ENCODE data around the gene RSPH1. TPM values are rescaled to one million over a fixed set of nuclear protein-coding genes. Genes with fewer than 3 reads are reported as not detected.

The RSPH1 gene
- total RNA-seq, 6 experiments from 2014 or later: 0.18 to 0.55 (median 0.22) TPM; not detected in 1

DNA sequence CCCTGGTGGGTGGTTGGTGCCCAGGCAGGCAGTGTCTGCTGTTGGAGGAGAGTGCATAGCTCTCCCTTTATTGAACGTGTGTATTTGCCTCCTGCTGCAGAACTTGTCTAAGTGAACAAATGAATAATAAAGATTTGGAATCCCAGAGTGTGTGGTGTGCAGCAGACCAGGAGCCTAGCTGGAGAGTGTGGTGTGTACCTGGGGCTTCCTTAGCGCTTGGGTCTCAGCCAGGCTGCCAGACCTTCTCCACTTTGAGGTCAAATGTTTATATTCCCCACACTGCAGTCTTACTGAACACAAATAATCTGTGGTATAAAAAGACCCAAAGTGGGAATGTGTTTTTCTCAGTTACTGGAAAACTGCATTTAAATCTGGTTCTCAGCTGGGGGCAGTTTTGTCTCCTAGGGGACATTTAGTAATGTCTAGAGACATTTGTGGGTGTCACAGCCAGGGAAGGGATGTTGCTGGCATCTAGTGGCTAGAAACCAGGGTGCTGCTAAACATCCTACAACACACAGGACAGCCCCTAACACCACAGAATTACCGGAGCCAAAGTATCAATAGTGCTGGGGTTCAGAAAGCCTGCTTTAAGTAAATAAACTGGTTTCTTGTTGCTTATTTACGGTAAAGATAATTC, 41.2 kb upstream of the RSPH1 start:
- ATAC-seq (peak in 1 of 4 donors; percentile 9), DNase-seq (no peak)
- 33% methylated on average over 4 of the region's 4 CpGs for WGBS (ENCODE audit: insufficient coverage, low coverage, low lambda C conversion rate, missing lambda C conversion rate)
- intact Hi-C loops (cut with DNase I): no loop called here
- Histone ChIP-seq H3K27ac (peak overlapping the region in 1 of 3 donors; percentile 91), H3K4me3 (no peak overlapping the region), H3K9me3 (no peaks in the 10 kb centered on the region), H3K4me1 (peaks cover 0 to 46% (median 11%) of the 10 kb centered on the region in 4 donors), H3K27me3 (no peaks in the 10 kb centered on the region), H3K36me3 (no peaks in the 10 kb centered on the region)
- TF ChIP-seq POLR2A (IDR thresholded peaks at IDR 0.05): no peak
- TF ChIP-seq, protein P1, sequence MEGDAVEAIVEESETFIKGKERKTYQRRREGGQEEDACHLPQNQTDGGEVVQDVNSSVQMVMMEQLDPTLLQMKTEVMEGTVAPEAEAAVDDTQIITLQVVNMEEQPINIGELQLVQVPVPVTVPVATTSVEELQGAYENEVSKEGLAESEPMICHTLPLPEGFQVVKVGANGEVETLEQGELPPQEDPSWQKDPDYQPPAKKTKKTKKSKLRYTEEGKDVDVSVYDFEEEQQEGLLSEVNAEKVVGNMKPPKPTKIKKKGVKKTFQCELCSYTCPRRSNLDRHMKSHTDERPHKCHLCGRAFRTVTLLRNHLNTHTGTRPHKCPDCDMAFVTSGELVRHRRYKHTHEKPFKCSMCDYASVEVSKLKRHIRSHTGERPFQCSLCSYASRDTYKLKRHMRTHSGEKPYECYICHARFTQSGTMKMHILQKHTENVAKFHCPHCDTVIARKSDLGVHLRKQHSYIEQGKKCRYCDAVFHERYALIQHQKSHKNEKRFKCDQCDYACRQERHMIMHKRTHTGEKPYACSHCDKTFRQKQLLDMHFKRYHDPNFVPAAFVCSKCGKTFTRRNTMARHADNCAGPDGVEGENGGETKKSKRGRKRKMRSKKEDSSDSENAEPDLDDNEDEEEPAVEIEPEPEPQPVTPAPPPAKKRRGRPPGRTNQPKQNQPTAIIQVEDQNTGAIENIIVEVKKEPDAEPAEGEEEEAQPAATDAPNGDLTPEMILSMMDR (IDR thresholded peaks at IDR 0.05): peak; percentile 25 to 50 (median 28)

DNA sequence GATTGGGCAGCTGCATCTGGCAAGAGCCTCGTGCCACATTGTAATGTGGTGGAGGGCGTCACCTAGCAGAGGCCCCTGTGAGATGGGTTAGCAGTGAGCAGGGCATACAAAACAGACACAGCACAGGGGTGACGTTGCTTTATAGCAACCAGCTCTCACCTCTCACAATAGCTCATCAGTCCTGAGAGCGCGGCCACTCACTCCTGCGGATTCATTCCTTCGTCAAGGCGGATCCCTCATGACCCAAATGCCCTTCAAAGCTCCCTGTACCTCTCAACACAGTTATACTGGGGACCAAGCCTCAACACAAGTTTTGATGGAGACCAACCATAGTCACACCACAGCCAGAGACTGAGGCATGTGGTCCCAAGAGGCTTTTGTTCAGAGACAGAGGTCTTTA, 40.6 kb upstream of the RSPH1 start:
- DNase-seq (no peak), ATAC-seq (no peak)
- WGBS (ENCODE audit: insufficient coverage, low coverage, low lambda C conversion rate, missing lambda C conversion rate): 83% methylated on average over 1 of the region's 8 CpGs
- TF ChIP-seq POLR2A (IDR thresholded peaks at IDR 0.05): no peak
- TF ChIP-seq, protein P1 (IDR thresholded peaks at IDR 0.05): no peak
- H3K27ac ChIP-seq: peak overlapping the region in 2 of 3 donors; percentile 56 to 91
- H3K9me3 ChIP-seq: no peaks in the 10 kb centered on the region
- peaks cover 0 to 46% (median 11%) of the 10 kb centered on the region in 4 donors for H3K4me1 ChIP-seq
- H3K36me3 ChIP-seq: no peaks in the 10 kb centered on the region
- no peak overlapping the region for H3K4me3 ChIP-seq
- intact Hi-C loops (cut with DNase I): no loop called here
- no peaks in the 10 kb centered on the region for H3K27me3 ChIP-seq

GRCh38 chr21:42535602-42536171, 39.7 kb upstream of the RSPH1 start:
- intact Hi-C loops (cut with DNase I): no loop called here
- Histone ChIP-seq H3K36me3 (no peaks in the 10 kb centered on the region), H3K4me3 (no peak overlapping the region), H3K27me3 (no peaks in the 10 kb centered on the region), H3K9me3 (no peaks in the 10 kb centered on the region), H3K27ac (peak overlapping the region in 2 of 3 donors; percentile 61 to 91), H3K4me1 (peaks cover 0 to 46% (median 11%) of the 10 kb centered on the region in 4 donors)
- DNase-seq: peak; percentile 79 to 94 (median 91)
- peak; percentile 44 for TF ChIP-seq POLR2A (IDR thresholded peaks at IDR 0.05)
- TF ChIP-seq, protein P1 (IDR thresholded peaks at IDR 0.05): no peak
- WGBS (ENCODE audit: insufficient coverage, low coverage, low lambda C conversion rate, missing lambda C conversion rate): 18% methylated on average over 7 of the region's 17 CpGs
- peak; percentile 66 to 84 (median 75) for ATAC-seq

DNA sequence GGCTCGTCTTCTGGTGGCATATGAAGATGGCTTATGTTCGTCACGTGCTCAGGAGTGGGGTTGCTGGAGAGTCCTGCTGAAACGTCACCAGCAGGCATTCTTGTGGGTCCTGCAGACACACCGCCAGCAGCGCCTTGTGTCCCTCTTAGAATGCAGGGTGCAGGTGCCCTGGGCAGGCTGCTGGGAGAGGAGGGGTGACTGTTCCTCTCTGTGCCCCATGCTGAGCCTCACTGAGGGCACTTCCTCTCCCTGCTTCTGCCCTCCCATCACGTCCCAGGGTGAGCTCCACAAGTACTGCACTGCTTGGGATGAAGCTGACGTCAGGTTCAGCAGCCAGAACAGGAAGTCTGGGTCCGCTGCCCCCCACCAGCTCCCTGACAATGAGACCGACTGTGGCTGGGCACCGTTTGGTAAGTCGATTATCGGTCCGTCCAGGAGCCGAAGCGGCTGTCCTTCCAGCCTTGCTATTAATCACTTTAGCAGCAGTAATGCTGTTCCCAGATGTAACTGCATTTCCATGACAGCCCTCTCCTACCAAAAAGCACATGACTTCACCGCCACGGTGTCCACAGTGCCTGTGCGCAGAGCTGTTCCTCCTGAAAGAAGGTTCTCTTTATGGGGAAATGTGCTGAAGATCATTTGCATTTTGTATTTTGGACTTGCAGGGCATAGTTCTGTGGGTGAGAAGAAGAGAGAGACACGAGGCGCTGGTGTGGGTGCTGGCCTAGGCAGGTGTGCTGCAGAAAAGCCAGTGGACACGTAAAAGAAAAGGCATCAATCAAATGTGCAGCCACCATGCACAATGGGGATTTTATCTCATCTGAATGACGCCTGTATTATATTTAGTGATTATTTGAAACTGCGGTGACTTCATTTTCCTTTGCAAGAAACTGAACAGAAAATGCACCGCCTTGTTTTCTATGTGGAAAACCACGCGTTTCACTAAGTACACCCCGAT, 38.7 kb upstream of the RSPH1 start:
- peak in 1 of 3 donors; percentile 49 for DNase-seq
- no peaks in the 10 kb centered on the region for H3K9me3 ChIP-seq
- intact Hi-C loops (cut with DNase I): no loop called here
- peak overlapping the region in 1 of 3 donors; percentile 69 for H3K27ac ChIP-seq
- 62% methylated on average over 11 of the region's 28 CpGs for WGBS (ENCODE audit: insufficient coverage, low coverage, low lambda C conversion rate, missing lambda C conversion rate)
- peaks cover 0 to 40% (median 11%) of the 10 kb centered on the region in 4 donors for H3K4me1 ChIP-seq
- no peaks in the 10 kb centered on the region for H3K27me3 ChIP-seq
- H3K36me3 ChIP-seq: no peaks in the 10 kb centered on the region
- TF ChIP-seq, protein P1 (IDR thresholded peaks at IDR 0.05): no peak
- peak; percentile 26 for TF ChIP-seq POLR2A (IDR thresholded peaks at IDR 0.05)
- no peak overlapping the region for H3K4me3 ChIP-seq
- peak in 2 of 4 donors; percentile 7 to 15 for ATAC-seq
